GM21786 (cell line): ENCODE results near the gene MEX3D.

Experiments
- ATAC-seq: cut with Tn5 transposase; IDR thresholded peaks from one replicate; pipeline ENCODE4 v1.9.1; 2021; ENCODE audit not compliant: unreplicated experiment

Gene MEX3D

GRCh38 chr19:1505991-1506881 is 61.9 kb downstream of the MEX3D start:
- ATAC-seq = no peak

- ATAC-seq = no peak
These were observed 63.1 kb downstream of the MEX3D start for GRCh38 chr19:1505012-1505411.
